Left hindlimb (tissue), 1 donor: Measurements from ENCODE around the gene ST8SIA6.
"Not testable (repeated sequence)": the region's sequence is repeated elsewhere in the genome, so short reads cannot be mapped to it uniquely, and the experiment has no call there.

Experiments
- DNase-seq: peaks from one replicate; pipeline ENCODE4 v3.0.0-alpha.2; 2018

The ST8SIA6 gene

DNA sequence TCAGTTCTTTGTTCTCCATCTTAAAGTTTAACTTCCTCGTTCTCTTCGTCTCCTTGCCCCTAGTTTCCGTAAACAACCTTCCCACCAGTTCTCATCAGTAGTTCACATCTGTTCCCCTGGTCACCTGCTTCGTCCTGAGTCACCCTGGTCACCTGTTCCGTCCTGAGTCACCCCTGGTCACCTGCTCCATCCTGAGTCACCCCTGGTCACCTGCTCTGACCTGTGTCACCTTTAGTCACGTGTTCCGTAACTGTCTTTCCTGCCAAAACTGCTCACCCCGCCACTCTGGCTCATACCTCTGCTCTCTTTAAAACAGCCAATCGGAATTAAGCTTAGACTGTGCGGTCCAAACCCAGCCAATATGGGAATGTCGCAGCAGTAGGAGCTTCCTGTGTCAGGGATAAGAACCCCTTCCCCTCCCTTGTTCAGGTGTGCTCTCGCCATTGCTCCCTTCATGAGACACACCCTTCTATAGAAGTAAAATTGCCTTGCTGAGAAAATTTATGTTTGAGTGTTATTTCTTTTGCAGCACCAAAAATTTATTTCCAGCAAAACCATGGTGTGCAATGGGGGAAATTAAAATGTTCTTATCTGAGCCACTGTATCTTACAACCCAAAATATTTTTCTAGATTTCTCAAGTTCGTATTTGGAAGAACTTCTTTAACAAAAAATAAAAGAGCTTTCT is 114.1 kb downstream of the ST8SIA6 start:
- no peak for DNase-seq

DNA sequence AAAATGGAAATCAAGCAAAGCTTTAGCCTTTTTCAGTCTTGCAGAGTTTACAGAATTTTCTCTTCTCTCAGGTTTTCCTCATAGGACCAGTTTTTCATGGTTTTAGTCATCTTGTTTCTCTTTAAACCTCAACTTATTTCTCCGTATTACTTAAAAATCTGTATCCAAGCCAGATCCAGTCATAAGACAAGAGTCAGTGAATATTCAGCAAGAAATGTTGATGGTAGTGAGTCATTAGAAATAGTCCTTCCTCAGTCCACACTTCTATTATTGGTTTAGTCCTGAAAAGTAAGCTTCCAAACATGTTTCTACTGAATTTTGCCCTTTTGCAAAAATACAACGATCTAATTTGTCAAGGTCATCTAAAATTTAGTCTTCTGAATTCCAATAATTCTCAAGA is 119.3 kb downstream of the ST8SIA6 start:
- DNase-seq, result no peak

DNA sequence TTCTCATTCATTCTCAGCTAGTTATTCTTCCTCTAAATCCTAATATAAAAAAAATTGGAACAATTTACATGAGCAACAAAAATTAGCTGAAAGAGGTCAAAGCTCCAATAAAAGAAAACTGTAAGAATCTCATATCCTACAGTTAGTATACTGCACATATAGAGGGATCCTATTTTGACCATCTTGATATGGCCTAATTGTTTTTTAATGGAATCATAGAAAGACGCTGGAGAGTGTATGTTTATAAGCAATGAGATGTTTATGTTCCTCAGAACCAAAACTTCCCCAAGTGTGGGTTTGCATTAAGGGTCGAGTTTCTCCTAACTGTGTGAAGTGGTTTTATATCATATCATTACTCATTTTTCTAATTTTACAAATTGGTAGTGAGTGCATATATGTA is 123.9 kb downstream of the ST8SIA6 start:
- DNase-seq, result no peak

DNA sequence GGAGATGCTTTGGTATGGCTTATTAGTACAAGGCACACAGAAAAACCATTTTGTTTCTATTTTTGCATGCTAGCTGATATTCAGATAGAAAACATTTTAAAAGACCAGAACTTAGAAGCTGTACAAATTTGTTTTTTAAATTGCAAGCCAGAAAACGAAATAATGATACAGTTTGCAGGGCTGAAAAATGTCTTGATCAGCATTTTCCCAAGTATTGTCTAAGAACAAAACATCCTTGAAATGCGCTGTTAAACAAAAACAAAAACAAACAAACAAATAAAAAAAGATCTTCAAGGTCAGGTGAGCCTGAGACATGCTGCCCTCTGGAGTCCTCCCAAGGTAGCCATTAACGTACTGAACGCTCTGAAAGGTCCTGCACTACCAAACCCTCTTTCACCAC is 128.0 kb downstream of the ST8SIA6 start:
- DNase-seq, result no peak

DNA sequence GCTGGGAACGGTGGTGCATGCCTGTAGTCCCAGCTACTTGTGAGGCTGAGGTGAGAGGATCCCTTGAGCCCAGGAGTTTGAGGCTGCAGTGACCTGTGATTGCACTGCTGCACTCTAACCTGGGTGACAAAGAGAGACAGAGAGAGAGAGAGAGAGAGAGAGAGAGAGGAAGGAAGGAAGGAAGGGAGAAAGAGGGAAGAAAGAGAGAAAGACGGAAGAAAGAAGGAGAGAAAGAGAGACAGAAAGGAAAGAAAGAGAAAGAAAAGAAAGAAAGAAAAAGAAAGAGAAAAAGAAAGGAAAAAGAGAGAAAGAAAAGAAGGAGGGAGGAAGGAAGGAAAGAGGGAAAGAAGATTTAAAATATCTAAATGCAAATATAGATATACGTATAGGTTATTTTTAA is 132.4 kb downstream of the ST8SIA6 start:
- DNase-seq, result not testable (repeated sequence)

DNA sequence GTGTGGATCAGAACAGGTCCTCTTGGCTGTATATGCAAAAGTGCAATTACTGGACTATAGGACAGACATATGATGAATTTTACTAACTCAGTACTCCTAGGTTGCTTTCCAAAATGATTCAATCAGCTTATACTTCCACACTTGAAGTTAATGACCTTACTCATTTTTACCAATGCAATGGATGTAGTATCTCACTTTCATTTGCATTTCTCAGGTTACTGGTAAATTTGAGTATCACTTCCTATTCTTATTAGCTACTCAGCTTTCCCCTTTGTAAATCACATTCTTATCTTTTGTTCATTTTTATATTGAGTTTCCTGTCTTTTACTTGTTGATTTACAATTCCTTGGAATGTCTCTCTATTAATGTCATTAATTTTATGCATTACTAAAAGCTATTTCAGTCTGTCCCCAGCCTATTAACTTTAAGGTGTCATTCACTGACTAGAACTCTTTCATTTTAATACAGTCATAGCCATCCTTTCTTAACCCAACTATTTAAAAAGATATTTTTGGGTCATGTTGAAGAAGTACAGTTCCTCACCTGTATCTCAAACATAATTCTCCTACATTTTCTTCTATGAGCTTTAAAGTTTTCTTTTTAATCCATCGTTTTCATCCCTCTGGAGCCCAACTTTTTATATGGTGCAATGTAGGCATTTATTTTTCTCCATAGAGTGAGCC is 137.8 kb downstream of the ST8SIA6 start:
- DNase-seq, result no peak

DNA sequence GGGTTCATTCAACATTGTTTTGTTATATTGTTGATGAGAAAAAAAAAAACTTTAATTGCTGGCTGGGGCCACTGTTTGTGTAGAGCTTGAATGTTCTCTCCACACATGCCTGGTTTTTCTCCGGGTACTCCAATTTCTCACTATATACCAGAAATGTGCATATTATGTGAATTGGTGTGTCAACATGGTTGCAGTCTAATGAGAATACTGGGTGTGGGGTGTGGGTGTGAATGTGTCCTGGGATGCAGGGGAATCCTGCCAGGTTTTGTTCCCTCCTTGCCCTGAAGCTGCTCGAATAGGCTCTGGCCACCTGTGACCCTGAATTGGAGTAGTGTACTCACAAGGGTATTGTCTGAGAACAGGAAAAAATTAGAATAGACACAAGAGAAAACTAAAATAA is 145.0 kb downstream of the ST8SIA6 start:
- no peak for DNase-seq

DNA sequence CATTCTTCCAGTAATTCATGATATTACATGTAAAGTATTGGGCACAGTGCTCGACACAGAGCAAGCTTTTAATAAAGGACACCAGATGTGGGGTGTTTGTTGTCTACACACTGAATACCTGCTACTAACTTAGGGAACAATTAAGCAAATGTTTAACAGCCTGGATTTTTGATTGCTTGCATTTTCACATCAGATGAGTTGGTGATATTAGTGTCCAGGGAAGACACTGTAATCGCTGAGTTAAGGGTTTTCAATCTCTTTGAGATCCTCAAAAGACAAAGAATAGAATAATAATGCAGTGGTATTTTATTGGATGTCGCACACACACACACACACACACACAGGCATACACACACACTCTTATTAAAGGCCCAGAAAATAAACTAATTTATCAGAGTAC is 147.3 kb downstream of the ST8SIA6 start:
- DNase-seq, result no peak

DNA sequence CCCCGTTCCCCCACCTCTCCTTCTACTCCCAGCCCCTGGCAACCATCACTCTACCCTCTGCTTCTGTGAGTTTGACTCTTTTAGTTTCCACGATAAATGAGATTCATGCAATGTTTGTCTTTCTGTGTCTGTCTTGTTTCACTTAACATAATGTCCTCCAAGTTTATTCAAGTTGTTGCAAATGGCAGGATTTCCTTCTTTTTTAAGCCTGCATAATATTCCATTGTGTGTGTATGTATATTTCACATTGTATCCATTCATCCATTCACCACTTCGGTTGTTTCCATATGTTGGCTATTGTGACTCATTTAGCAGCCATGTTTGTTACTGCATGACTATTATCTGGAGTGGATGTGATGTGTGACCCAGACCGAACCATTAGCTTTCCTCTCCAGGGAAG is 162.0 kb downstream of the ST8SIA6 start:
- no peak for DNase-seq

DNA sequence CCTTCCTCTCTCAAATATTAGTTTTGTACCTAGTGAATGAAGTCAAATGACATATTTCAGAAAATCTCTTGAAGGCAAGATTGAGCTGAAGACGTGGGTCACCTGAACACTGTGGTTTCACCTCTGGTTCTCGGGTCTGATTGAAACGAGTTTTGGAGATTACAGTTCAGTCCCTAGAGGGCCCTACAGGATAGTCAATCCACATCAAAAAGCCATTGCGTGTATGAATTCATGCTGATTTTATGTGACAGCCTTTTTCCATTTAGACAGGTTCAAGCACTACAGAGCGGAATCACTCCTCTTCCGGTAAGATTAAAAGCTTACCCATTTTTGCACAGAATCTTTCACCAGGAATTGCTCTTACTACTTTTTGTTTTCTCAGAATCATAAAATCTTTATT is 164.2 kb downstream of the ST8SIA6 start:
- DNase-seq, result no peak

DNA sequence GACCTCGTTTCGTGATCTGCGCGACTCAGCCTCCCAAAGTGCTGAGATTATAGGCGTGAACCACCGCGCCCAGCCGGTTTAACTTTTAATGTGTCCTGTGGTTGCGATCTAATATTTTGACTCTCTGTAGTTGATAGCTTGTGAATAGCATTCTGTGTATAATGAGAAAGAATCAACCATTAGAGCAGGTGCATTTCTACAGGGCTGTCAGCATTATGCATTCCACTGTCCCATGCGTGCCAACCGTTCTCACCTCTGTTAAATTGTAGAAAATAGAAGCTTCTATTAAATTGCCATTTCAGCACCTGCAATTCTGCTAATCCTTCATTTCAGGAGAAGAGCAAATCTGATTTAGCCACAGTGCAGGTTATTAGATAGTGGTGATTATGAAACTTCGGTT is 164.6 kb downstream of the ST8SIA6 start:
- no peak for DNase-seq

DNA sequence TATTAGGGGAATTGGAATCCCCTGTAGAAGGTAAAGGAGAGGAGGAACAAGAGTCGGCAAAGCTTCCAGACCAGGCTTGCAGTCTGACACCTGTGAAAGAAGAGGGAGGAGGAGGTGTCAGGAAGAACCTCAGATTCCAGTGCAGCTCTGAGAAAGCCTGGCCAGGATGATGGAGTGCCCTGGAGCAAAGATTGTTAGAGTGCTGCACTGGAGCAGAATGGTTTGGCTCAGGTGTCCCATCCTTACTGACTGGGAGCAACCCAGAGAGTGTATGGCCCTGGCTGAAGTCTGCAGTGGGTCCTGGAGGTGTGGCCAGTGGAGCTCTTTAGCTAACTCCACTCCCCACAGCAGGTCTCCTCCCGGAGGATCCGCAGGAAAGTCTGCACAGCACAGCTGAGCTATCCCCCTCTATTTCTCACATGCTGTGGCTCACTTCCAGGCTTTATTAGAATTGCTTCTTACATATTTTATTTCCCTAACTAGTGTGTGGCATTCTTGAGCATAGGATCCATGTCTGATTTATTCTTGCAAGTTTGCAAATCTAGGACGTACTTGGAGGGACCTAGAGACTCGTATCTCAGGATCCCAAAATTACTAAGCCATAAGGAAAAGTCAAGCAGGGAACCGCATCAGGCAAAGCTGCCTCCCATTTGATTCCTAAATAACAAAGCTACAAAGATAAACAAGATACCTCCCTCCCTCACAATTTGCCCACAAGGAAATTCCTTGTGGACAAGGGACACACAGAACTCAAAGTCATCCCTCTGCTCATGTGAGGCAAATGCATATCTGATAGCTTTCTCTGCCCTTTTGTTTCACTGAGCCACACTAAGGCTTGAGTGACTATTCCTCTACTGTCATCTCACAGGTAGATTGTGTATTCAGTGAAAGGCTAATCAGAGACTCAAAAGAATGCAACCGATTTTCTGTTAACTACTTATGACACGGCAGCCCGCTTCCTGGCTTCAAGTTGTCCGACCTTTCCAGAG is 167.5 kb downstream of the ST8SIA6 start:
- no peak for DNase-seq

DNA sequence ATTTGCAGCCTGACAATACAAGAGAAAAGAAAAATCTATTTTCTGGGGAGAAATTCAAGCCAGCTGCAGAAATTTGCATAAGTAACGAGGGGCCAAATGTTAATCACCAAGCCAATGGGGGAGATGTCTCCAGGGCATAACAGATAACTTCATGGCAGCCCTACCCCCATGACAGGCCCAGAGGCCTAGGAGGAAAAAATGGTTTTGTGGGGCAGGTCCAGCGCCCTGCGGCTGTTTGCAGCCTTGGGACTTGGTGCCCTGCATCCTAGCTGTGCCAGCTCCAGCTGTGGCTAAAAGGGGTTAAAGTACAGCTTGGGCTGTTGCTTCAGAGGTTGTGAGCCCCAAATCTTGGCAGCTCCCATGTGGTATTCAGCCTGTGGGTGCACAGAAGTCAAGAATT is 172.1 kb downstream of the ST8SIA6 start:
- DNase-seq, result no peak

DNA sequence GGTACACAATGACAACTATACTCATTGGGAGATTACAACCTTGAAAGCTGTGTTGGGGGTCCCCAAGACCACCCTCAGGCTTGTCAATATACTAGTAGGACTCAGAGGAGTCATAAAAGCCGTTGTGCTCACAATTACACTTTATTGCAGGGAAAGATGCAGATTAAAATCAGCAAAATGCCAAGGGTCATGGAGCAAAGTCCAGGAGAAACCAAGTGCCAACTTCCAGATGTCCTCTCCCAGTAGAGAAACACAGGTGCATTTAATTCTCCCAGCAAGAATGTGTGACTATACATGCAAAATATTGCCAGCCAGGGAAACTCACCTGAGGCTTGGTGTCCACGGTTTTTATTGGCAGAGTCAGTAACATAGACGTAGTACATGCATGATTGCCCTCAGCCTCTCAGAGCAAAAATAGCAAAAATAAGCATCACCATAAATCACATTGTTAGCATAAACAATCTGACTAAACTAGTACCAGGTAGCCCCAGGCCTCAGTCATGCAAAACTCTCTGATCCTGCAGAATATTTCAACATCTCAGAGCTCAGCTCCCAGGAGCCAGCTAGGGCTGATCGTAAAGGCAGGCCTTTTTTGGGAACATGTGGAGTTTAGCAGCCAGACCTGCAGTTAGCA is 175.7 kb downstream of the ST8SIA6 start:
- DNase-seq, result no peak

DNA sequence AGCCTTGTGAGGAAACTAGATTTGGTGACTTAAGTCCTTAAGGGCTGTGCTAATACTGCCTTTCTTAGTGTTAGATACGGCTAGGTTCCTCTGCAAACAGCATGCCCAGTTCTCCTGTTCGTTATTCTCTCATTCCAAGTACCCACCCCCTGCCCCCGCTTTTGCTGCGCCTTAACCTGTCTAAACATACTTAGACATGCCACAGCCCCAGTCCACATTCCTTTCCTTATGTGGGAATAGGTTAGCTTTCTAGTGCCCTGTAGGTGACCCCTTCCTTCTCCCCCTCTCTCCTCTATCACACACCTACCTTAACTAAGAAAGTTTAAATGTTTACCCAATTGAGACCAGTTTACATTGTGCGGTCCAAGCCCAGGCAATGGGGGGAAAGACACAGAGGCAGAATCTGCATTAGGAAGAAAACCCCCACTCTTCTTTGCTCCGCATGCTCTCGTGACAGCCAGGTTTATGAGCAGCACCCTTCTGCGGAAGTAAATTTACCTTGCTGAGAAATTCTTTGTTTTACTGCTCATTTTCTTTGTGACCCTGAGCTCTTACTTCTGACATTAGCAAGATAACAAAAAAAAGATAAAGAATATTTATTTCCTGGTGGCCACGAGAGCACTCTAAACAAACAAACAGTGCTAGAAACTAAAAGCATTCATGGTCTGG is 177.5 kb downstream of the ST8SIA6 start:
- no peak for DNase-seq

DNA sequence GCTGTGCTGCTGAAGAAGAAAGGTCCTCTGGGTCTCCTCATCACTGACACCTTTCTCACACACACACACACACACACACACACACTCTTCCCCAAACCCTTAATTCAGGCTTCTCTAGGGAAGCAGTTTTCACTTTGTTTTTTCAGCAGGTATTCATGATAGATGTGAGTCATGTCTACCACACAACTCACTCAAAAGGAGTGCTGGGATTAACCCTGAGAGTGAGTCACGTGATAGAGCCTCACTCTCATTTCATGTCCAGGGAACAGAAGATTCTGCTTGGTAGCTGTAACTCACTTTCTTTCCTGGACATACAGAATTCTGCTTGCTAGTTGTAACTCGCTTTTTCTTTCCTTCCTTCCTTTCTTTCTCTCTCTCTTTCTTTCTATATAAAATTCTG is 181.0 kb downstream of the ST8SIA6 start:
- DNase-seq, result no peak

DNA sequence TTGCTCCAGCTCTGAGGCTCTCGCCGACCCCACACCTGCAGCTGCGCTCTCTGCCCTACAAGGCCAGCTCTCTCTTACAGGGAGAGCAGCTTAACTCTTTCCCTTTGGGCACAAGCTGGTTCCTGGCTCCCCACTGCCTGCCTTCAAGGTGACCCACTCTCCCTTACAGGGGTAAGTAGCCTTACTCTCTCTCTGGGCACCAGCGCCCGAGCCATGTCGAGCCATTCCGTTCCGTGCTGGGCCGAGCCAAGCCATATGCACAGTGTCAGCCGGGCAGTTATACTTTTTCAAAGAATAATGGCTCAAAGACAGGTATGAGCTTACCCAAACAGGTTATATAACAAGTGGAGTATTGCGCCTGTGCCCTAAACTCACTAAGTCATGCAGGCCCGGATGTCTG is 181.7 kb downstream of the ST8SIA6 start:
- no peak for DNase-seq
